Fibroblast of pulmonary artery (primary cell): ENCODE results near the gene C17orf113.

Experiments
- DNase-seq: peaks from one replicate; pipeline ENCODE4 v3.0.0-alpha.2; 2010; ENCODE audit warnings: low read depth
- H3K4me3 ChIP-seq: replicated peaks from 2 replicates; pipeline ENCODE4 v1.5.1; 2011; ENCODE audit warnings: low read depth, mild to moderate bottlenecking, control low read depth, low read length, moderate library complexity
- CTCF ChIP-seq: IDR thresholded peaks from 2 replicates; pipeline ENCODE4 v1.5.1; 2011; ENCODE audit warnings: mild to moderate bottlenecking, control low read depth, low read length, inconsistent platforms; ENCODE audit errors: missing control alignments

Gene C17orf113

GRCh38 chr17:42068979-42069378, 18.6 kb upstream of the C17orf113 start:
- TF ChIP-seq CTCF = no peak
- no peak overlapping the region for H3K4me3 ChIP-seq
- DNase-seq = no peak

GRCh38 chr17:42067371-42068091, 17.1 kb upstream of the C17orf113 start:
- TF ChIP-seq CTCF = peak; percentile 94
- no peak overlapping the region for H3K4me3 ChIP-seq
- peak; percentile 53 for DNase-seq

GRCh38 chr17:42065201-42065600, 14.8 kb upstream of the C17orf113 start:
- DNase-seq = no peak
- TF ChIP-seq CTCF = no peak
- no peak overlapping the region for H3K4me3 ChIP-seq

GRCh38 chr17:42062681-42063080, 12.3 kb upstream of the C17orf113 start:
- DNase-seq = no peak
- H3K4me3 ChIP-seq = no peak overlapping the region
- no peak for TF ChIP-seq CTCF

- no peak for DNase-seq
These were observed 11.5 kb upstream of the C17orf113 start for GRCh38 chr17:42061646-42062487.

GRCh38 chr17:42060231-42060630, 9.8 kb upstream of the C17orf113 start:
- no peak overlapping the region for H3K4me3 ChIP-seq
- DNase-seq = no peak

More at GRCh38 chr17:42061646-42062487, 11.5 kb upstream of the C17orf113 start:
- no peak overlapping the region for H3K4me3 ChIP-seq
- TF ChIP-seq CTCF = no peak

More at GRCh38 chr17:42060231-42060630, 9.8 kb upstream of the C17orf113 start:
- no peak for TF ChIP-seq CTCF
